Bone marrow (tissue), 2 donors: ENCODE data around the gene GPR33.
"Not testable (repeated sequence)": the region's sequence is repeated elsewhere in the genome, so short reads cannot be mapped to it uniquely, and the experiment has no call there.

Source experiments
- DNase-seq, 2 donors: peaks; one replicate each; lab custom pipeline; 2025; lab: John Stamatoyannopoulos, UW

The GPR33 gene, protein sequence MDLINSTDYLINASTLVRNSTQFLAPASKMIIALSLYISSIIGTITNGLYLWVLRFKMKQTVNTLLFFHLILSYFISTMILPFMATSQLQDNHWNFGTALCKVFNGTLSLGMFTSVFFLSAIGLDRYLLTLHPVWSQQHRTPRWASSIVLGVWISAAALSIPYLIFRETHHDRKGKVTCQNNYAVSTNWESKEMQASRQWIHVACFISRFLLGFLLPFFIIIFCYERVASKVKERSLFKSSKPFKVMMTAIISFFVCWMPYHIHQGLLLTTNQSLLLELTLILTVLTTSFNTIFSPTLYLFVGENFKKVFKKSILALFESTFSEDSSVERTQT

GRCh38 chr14:31487886-31488285 is at the start of gene GPR33:
Gene GPR33 (minus strand): TSS chr14:31488039. CDS start chr14:31483965, 4,074 bp downstream.
- DNase-seq, result no peak

- DNase-seq, result no peak
These were observed 48.5 kb upstream of the GPR33 start for GRCh38 chr14:31536201-31536960.

DNA sequence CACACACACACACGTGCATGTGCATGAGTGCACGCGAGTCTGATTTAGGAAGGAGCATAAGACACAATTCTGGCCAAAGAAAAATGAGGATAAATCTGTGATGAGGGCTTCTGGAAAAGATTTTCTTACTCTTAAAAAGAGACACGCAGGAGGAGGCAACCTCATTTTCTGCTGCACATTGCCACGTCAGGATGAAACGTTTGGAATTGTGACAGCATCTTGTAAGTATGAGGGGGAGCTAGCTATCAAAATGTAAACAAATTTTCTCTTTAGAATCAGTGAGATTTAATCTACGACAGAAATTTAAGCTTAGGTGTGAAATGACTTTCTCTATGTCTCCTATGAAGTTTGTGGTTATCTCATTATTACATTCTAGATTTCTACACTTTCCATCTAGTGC is 42.3 kb upstream of the GPR33 start:
- no peak for DNase-seq

DNA sequence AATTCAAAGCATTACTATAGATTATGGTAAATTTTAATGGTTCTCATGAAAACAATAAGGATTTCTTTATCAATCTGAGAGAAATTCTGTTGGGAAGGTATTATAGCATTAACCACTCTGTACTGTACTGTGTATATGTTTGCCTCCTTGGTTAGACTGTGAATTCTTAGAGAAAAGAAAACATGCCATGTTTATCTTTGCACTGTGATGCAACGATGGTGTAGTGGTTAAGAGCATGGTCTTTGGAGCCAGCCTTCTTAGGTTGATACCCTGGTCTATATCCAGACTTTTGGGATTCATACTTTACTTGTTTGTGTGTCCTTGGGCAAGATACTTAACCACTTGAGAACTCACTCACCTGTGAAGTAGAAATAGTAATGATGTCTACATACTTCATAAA is 41.2 kb upstream of the GPR33 start:
- DNase-seq, result no peak

- DNase-seq, result no peak
These were observed 39.7 kb upstream of the GPR33 start for GRCh38 chr14:31527546-31527945.

GRCh38 chr14:31527087-31527486 is 39.2 kb upstream of the GPR33 start:
- DNase-seq, result no peak

DNA sequence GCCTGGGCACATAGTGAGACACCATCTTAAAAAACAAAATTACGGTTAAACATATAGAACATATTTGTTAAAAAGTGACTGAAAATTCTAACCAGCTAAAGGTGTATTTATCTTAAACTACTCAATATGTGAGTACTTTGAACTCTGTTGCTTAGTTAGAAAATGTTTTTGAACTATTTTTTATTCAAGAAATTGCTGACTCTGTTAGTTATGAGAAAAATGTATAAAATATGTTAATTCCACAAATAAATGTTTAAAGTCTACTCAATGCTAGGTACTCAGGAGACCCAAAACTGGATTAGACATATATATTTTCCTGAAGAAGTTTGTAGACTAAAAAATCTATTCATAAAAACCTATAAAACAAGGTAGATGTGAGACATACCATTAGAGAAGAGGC is 23.0 kb upstream of the GPR33 start:
- DNase-seq, result no peak

GRCh38 chr14:31510222-31510621 is 22.4 kb upstream of the GPR33 start:
- DNase-seq, result no peak

DNA sequence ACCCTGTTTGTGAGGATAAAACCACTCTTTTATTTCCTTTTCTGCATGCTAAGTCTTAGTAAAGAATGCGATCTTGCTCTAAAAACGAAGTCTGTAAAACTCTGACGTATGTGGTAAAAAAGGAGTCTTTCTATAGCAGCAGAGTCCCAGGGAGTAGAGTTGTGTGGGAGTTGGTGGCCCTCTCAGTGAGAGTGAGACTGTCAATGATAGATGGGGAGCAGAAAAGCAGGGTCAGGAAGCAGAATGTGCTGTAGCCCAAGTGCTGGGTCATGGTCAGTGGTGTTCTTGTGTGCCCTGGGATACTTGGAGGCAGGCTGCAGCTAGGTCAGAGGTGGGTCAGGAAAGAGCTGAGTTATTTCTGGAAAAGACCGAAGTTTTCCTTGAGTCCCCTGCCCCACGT is 20.3 kb upstream of the GPR33 start:
- no peak for DNase-seq

- no peak for DNase-seq
These were observed 17.6 kb upstream of the GPR33 start for GRCh38 chr14:31505411-31505810.

DNA sequence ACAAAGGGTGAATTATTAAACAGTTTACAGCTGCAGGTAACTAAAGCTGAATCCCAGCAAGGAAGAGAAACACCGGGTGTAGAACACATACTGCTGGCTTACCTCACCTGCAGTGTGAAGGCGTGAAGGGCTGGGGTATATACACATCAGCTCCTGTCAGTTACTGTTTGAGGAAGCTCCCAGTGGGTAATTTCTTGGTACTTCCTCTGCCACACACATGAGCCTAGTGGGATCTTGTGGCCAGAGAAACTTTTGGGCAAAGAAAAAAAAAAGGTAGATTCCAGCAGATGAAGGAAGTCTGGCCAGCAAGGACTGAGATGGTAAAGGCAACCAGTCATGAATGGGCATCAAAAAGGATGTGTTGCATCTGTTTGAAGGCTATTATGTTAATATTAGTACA is 14.0 kb upstream of the GPR33 start:
- DNase-seq, result no peak

DNA sequence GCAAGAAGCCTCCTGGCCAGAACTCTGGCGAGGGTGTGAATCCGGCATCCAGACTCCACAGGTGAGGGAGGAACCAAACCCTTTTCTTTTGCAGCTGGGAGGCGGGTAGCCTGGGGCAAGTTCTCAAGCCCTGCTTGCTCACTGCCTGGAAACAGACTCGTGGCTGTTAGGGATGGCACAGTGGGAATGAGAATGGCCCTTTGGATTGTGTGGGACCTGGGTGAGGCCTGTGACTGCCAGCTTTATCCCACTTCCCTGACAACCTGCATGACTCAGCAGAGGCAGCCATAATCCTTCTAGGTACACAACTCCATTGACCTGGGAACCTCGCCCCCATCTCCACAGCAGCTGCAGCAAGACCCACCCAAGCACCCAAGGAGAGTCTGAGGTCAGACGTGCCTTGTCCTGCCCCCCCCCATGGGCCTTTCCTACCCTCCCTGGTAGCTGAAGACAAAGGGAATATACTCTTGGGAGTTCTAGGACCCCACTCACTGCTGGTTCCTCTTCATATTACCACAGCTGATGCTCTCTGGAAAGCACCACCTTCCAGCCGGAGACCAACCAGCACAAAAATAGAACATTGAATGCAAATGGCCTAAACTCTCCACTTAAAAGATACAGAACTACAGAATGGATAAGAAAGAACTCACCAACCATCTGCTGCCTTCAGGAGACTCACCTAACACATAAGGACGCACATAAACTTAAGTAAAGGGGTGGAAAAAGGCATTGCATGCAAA is 5.1 kb upstream of the GPR33 start:
- DNase-seq, result no peak

GRCh38 chr14:31489691-31490090 is 1.9 kb upstream of the GPR33 start:
- no peak for DNase-seq

- no peak for DNase-seq
These were observed 1.1 kb downstream of the GPR33 start for GRCh38 chr14:31486764-31487163.

GRCh38 chr14:31484754-31485153 is 3.1 kb downstream of the GPR33 start:
- DNase-seq, result no peak

GRCh38 chr14:31480156-31480555 is 7.7 kb downstream of the GPR33 start:
- no peak for DNase-seq

DNA sequence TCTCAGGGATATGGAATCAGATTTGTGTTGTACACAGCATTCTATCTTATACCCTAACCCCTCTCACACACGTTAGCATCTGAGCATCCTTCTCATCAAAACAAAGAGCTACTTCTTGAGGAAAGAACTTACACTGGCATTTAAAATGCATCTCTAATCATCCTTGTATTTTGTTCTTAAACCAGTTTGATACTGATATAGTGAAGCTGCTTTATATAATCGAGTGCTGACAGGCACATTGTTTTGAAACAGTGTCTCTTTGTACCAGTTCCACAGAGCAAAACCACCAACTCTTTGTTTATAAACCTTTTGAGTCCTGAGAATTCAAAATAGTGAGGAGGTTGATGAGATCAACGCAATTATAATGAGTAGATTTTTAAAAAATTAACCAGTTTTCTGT is 8.8 kb downstream of the GPR33 start:
- DNase-seq, result no peak

GRCh38 chr14:31477248-31477647 is 10.6 kb downstream of the GPR33 start:
- DNase-seq, result no peak

- no peak for DNase-seq
These were observed 11.5 kb downstream of the GPR33 start for GRCh38 chr14:31476131-31476866.

GRCh38 chr14:31466554-31466953 is 21.3 kb downstream of the GPR33 start:
- no peak for DNase-seq

GRCh38 chr14:31465111-31465510 is 22.7 kb downstream of the GPR33 start:
- no peak for DNase-seq

GRCh38 chr14:31462450-31462849 is 25.4 kb downstream of the GPR33 start:
- DNase-seq, result not testable (repeated sequence)
